KOPT-K1 (cell line): Measurements from ENCODE around the gene TAOK3.
"Not testable (repeated sequence)": the region's sequence is repeated elsewhere in the genome, so short reads cannot be mapped to it uniquely, and the experiment has no call there.

ENCODE experiments used
- H3K27ac ChIP-seq: fragments of 200-600 bp; sonication (generic); 2 replicates; pipeline ENCODE4 v1.5.1; 2016; ENCODE audit warnings: antibody characterized with exemption, mild to moderate bottlenecking, low read depth, low read length; ENCODE audit not compliant: poor library complexity, severe bottlenecking
- H3K36me3 ChIP-seq: fragments of 200-600 bp; sonication (generic); 2 replicates; pipeline ENCODE4 v1.5.1; 2017; ENCODE audit warnings: antibody characterized with exemption, mild to moderate bottlenecking, low read length, moderate library complexity; ENCODE audit not compliant: insufficient read depth
- H3K9me3 ChIP-seq: fragments of 200-600 bp; sonication (generic); 2 replicates; pipeline ENCODE4 v1.5.1; 2017; ENCODE audit warnings: antibody characterized with exemption, low read length, mild to moderate bottlenecking; ENCODE audit not compliant: insufficient read depth, poor library complexity, severe bottlenecking

TAOK3 gene

GRCh38 chr12:118372541-118373495 lies at the start of gene TAOK3:
TSS of gene TAOK3 (minus strand) at chr12:118372907. CDS start at chr12:118255567, 117,340 bp downstream.
- H3K9me3 ChIP-seq = no peaks in the 10 kb centered on the region
- H3K27ac ChIP-seq = peak within 1 kb of the TSS; percentile 60
- no peaks in the 10 kb centered on the region for H3K36me3 ChIP-seq

GRCh38 chr12:118420673-118421072 lies 48.0 kb upstream of the TAOK3 start:
- Histone ChIP-seq H3K27ac (no peak overlapping the region), H3K36me3 (peaks cover 32% of the 10 kb centered on the region), H3K9me3 (no peaks in the 10 kb centered on the region)

GRCh38 chr12:118418385-118419057 lies 45.8 kb upstream of the TAOK3 start:
- no peak overlapping the region for H3K27ac ChIP-seq
- H3K9me3 ChIP-seq = no peaks in the 10 kb centered on the region
- H3K36me3 ChIP-seq = peaks cover 54% of the 10 kb centered on the region

GRCh38 chr12:118417942-118418341 lies 45.2 kb upstream of the TAOK3 start:
- Histone ChIP-seq H3K27ac (no peak overlapping the region), H3K36me3 (peaks cover 59% of the 10 kb centered on the region), H3K9me3 (no peaks in the 10 kb centered on the region)

- Histone ChIP-seq H3K36me3 (peaks cover 91% of the 10 kb centered on the region), H3K9me3 (no peaks in the 10 kb centered on the region), H3K27ac (no peak overlapping the region)
Measured at GRCh38 chr12:118409834-118410233, 37.1 kb upstream of the TAOK3 start.

- H3K36me3 ChIP-seq = peaks cover 91% of the 10 kb centered on the region
- H3K9me3 ChIP-seq = not testable (repeated sequence)
Measured at GRCh38 chr12:118408241-118408640, 35.5 kb upstream of the TAOK3 start.

GRCh38 chr12:118404876-118405521 lies 32.3 kb upstream of the TAOK3 start:
- Histone ChIP-seq H3K9me3 (no peaks in the 10 kb centered on the region), H3K27ac (no peak overlapping the region), H3K36me3 (peaks cover 95% of the 10 kb centered on the region)

More at GRCh38 chr12:118408241-118408640, 35.5 kb upstream of the TAOK3 start:
- H3K27ac ChIP-seq = not testable (repeated sequence)

- Histone ChIP-seq H3K27ac (no peak overlapping the region), H3K9me3 (no peaks in the 10 kb centered on the region), H3K36me3 (peaks cover 100% of the 10 kb centered on the region)
Measured at GRCh38 chr12:118402251-118402650, 29.5 kb upstream of the TAOK3 start.

- no peak overlapping the region for H3K27ac ChIP-seq
- H3K9me3 ChIP-seq = no peaks in the 10 kb centered on the region
- peaks cover 100% of the 10 kb centered on the region for H3K36me3 ChIP-seq
Measured at GRCh38 chr12:118398940-118399339, 26.2 kb upstream of the TAOK3 start.

- peaks cover 98% of the 10 kb centered on the region for H3K36me3 ChIP-seq
Measured at GRCh38 chr12:118398524-118398923, 25.8 kb upstream of the TAOK3 start.

GRCh38 chr12:118397708-118398440 lies 25.2 kb upstream of the TAOK3 start:
- Histone ChIP-seq H3K27ac (no peak overlapping the region), H3K9me3 (no peaks in the 10 kb centered on the region), H3K36me3 (peaks cover 97% of the 10 kb centered on the region)

More at GRCh38 chr12:118398524-118398923, 25.8 kb upstream of the TAOK3 start:
- no peaks in the 10 kb centered on the region for H3K9me3 ChIP-seq
- no peak overlapping the region for H3K27ac ChIP-seq

- H3K9me3 ChIP-seq = no peaks in the 10 kb centered on the region
- no peak overlapping the region for H3K27ac ChIP-seq
- peaks cover 96% of the 10 kb centered on the region for H3K36me3 ChIP-seq
Measured at GRCh38 chr12:118391836-118392235, 19.1 kb upstream of the TAOK3 start.

GRCh38 chr12:118391424-118391823 lies 18.7 kb upstream of the TAOK3 start:
- H3K9me3 ChIP-seq = no peaks in the 10 kb centered on the region
- H3K27ac ChIP-seq = no peak overlapping the region
- peaks cover 96% of the 10 kb centered on the region for H3K36me3 ChIP-seq

GRCh38 chr12:118377884-118378470 lies 5.3 kb upstream of the TAOK3 start:
- peak overlapping the region; percentile 94 for H3K27ac ChIP-seq
- no peaks in the 10 kb centered on the region for H3K9me3 ChIP-seq
- peaks cover 39% of the 10 kb centered on the region for H3K36me3 ChIP-seq
